Endothelial cell of umbilical vein (primary cell): ENCODE results near the gene SIRPA. TPM values are rescaled to one million over a fixed set of nuclear protein-coding genes. Genes with fewer than 3 reads are reported as not detected.

Source experiments
- BruUV-seq: library from RNA; stranded (reverse); fragments of 400-500 nt; replicated peaks from 2 replicates; lab custom pipeline; 2021; lab: Mats Ljungman, UMichigan
- CTCF ChIA-PET: fragments of 300-600, 350-600 bp; sonication (Branson Sonifier 250); formaldehyde crosslinking; loops from one replicate; lab custom pipeline; 2021; ENCODE audit warnings: antibody characterized with exemption, inconsistent platforms; lab: Charles Lee
- POLR2A ChIA-PET: fragments of 300-600, 350-600 bp; sonication (Branson Sonifier 250); formaldehyde crosslinking; loops from one replicate; lab custom pipeline; 2021; ENCODE audit warnings: antibody characterized with exemption, inconsistent platforms; lab: Charles Lee
- DNase-seq: peaks from one replicate; pipeline ENCODE4 v3.0.0-alpha.2; 2011; ENCODE audit warnings: low read depth, low spot score
- FAIRE-seq: peaks from 2 replicates; lab custom pipeline; 2011; peaks lifted over from hg19 to GRCh38; lab: Jason Lieb, UNC
- H2AFZ ChIP-seq: 2 replicates; pipeline ENCODE4 v1.6.0; 2012; ENCODE audit warnings: low read depth, low read length, control low read depth, inconsistent platforms
- H3K27ac ChIP-seq: 2 replicates; pipeline ENCODE4 v1.5.1; 2011; ENCODE audit warnings: low read depth, mild to moderate bottlenecking, control low read depth, low read length, moderate library complexity; ENCODE audit not compliant: insufficient read depth
- H3K27me3 ChIP-seq, 2 experiments: 2 replicates each; pipeline versions ENCODE4 v1.6.0 to v1.6.1; 2011; ENCODE audit warnings: low read length in 2 of 2, mixed read lengths in 1 of 2; ENCODE audit not compliant: control insufficient read depth in 2 of 2, insufficient read depth in 2 of 2
- H3K36me3 ChIP-seq, 2 experiments: 2 replicates in 1 of 2; 3 replicates in 1 of 2; pipeline ENCODE4 v1.5.1; 2011; ENCODE audit warnings: low read length in 2 of 2, mild to moderate bottlenecking in 1 of 2, moderate library complexity in 1 of 2; ENCODE audit not compliant: control insufficient read depth in 2 of 2, insufficient read depth in 2 of 2; ENCODE audit errors: extremely low read depth in 1 of 2
- H3K4me1 ChIP-seq: 3 replicates; pipeline ENCODE4 v1.5.1; 2011; ENCODE audit warnings: mild to moderate bottlenecking, low read length; ENCODE audit not compliant: control insufficient read depth, insufficient read depth; ENCODE audit errors: extremely low read depth
- H3K4me2 ChIP-seq: 2 replicates; pipeline ENCODE4 v1.6.1; 2011; ENCODE audit warnings: low read length, control low read depth, mixed read lengths; ENCODE audit not compliant: insufficient read depth
- H3K4me3 ChIP-seq, 3 experiments: fragments of 200-600 bp in 1 of 3; sonication (generic), shearing (Covaris generic) in 1 of 3; replicated peaks in 1 of 3; 2 replicates each; pipeline ENCODE4 v1.5.1; 2011 to 2016; ENCODE audit warnings: control low read depth in 3 of 3, low read length in 3 of 3, mild to moderate bottlenecking in 2 of 3, inconsistent platforms in 1 of 3, low read depth in 1 of 3, moderate library complexity in 1 of 3; ENCODE audit not compliant: insufficient read depth in 1 of 3
- H3K79me2 ChIP-seq: 2 replicates; pipeline ENCODE4 v1.6.0; 2012; ENCODE audit warnings: low read length, inconsistent platforms; ENCODE audit not compliant: control insufficient read depth, insufficient read depth
- H3K9ac ChIP-seq: replicated peaks from 2 replicates; pipeline ENCODE3; 2011; ENCODE audit warnings: low read length, control low read depth; ENCODE audit not compliant: insufficient read depth; ENCODE audit errors: extremely low read depth
- H3K9me1 ChIP-seq: replicated peaks from 3 replicates; pipeline ENCODE4 v1.6.0; 2011; ENCODE audit warnings: mild to moderate bottlenecking, low read length; ENCODE audit not compliant: control insufficient read depth, insufficient read depth; ENCODE audit errors: extremely low read depth
- H3K9me3 ChIP-seq: replicated peaks from 2 replicates; pipeline ENCODE4 v1.5.1; 2012; ENCODE audit warnings: low read length, inconsistent platforms; ENCODE audit not compliant: control insufficient read depth, insufficient read depth
- H4K20me1 ChIP-seq: replicated peaks from 2 replicates; pipeline ENCODE3; 2011; ENCODE audit warnings: mild to moderate bottlenecking, low read length; ENCODE audit not compliant: control insufficient read depth, insufficient read depth; ENCODE audit errors: extremely low read depth
- EZH2 ChIP-seq: IDR thresholded peaks from 2 replicates; pipeline ENCODE4 v1.6.1; 2012; ENCODE audit warnings: borderline replicate concordance, low read depth, mild to moderate bottlenecking, moderate library complexity, low read length, inconsistent platforms; ENCODE audit not compliant: severe bottlenecking
- FOS ChIP-seq: IDR thresholded peaks from 2 replicates; pipeline ENCODE4 v1.6.1; 2011; ENCODE audit warnings: mild to moderate bottlenecking, low read length, moderate library complexity, borderline replicate concordance; ENCODE audit not compliant: insufficient read depth
- GATA2 ChIP-seq: IDR thresholded peaks from 2 replicates; pipeline ENCODE4 v1.7.0; 2011; ENCODE audit warnings: low read depth, mild to moderate bottlenecking, moderate library complexity, mixed read lengths, low read length; ENCODE audit not compliant: insufficient read length, insufficient read depth
- JUN ChIP-seq: IDR thresholded peaks from 2 replicates; pipeline ENCODE4 v1.6.1; 2011; ENCODE audit warnings: borderline replicate concordance, low read depth; ENCODE audit not compliant: insufficient read length, insufficient read depth
- MYC ChIP-seq: IDR thresholded peaks from one replicate; pipeline ENCODE4 v1.6.1; 2011; ENCODE audit warnings: mild to moderate bottlenecking, low read depth, low read length
- POLR2A ChIP-seq: IDR thresholded peaks from 2 replicates; pipeline ENCODE4 v1.6.1; 2012; ENCODE audit warnings: low read depth, mild to moderate bottlenecking, control low read depth, low read length
- POLR2AphosphoS5 ChIP-seq: IDR thresholded peaks from 2 replicates; pipeline ENCODE4 v1.6.1; 2012; ENCODE audit warnings: low read depth, mild to moderate bottlenecking, control low read depth, low read length, moderate library complexity; ENCODE audit not compliant: insufficient read depth
- dilution Hi-C: fragments of 300-500 bp; cut with MboI; formaldehyde crosslinking; loops from one replicate; pipeline ENCODE4 v1.15.0; 2019; ENCODE audit warnings: low sequenced_read_pairs; ENCODE audit not compliant: extremely low pct_ligation_motif_present
- intact Hi-C: fragments of 100-400 bp; cut with micrococcal nuclease; formaldehyde crosslinking; loops from one replicate; pipeline ENCODE4 v1.10.0; 2022
- polyA plus RNA-seq, 4 experiments: library from polyadenylated mRNA; depleted of rRNA in 3 of 4; stranded (reverse) in 3 of 4; unstranded in 1 of 4; fragments of >200 nt; gene quantifications; 2 replicates each; pipeline versions ENCODE4 v1.2.1 to v1.2.3, GENCODE V29; 2011 to 2012; ENCODE audit warnings: missing spikeins in 1 of 4
- total RNA-seq: library from RNA; stranded (reverse); gene quantifications from 2 replicates; pipeline ENCODE4 v1.2.3, GENCODE V29; 2021
- TF ChIP-seq, protein P1 (sequence below): IDR thresholded peaks from 2 replicates; pipeline ENCODE4 v1.6.1; 2011; ENCODE audit not compliant: insufficient read depth, insufficient read length
- TF ChIP-seq, protein P2 (sequence below), 2 donors: IDR thresholded peaks; 1 replicate in 1 of 2; 2 replicates in 1 of 2; pipeline ENCODE4 v1.5.1; 2011; ENCODE audit warnings: low read length in 2 of 2, mild to moderate bottlenecking in 2 of 2, moderate library complexity in 2 of 2, control low read depth in 1 of 2, inconsistent platforms in 1 of 2, low read depth in 1 of 2; ENCODE audit not compliant: insufficient read depth in 1 of 2; ENCODE audit errors: extremely low read depth in 1 of 2

The SIRPA gene
- total and polyA plus RNA-seq, 2 donors (not counting 3 experiments of a cell fraction or from before 2014, with no cell fraction given): 29.9 to 59.2 TPM

DNA sequence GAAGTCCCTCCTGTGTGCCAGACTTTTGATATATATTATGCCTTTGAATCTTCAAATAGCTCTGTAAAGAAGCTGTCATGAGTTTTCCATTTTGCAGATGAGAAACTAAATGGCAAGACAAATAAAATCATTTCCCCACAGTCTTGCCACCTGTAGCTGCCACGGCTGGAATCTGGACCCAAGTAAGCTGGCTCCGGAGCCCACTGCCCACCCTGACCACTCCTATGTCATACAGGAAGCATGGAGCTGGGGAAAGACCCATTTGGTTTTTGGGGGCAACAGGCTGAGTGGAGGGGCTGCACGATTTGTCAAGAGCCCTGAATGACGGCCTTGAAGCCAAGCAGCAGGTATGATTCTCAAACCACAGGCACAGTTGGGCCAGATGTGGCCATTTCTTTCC, 10.0 kb upstream of the SIRPA start:
- Histone ChIP-seq H3K4me1 (peaks cover 4% of the 10 kb centered on the region), H3K27ac (no peak overlapping the region), H4K20me1 (no peaks in the 10 kb centered on the region), H3K4me3 (no peak overlapping the region), H3K9me3 (no peaks in the 10 kb centered on the region), H3K27me3 (peaks cover 0 to 7% of the 10 kb centered on the region in 2 experiments), H3K36me3 (no peaks in the 10 kb centered on the region), H3K4me2 (no peak overlapping the region), H3K79me2 (no peaks in the 10 kb centered on the region), H2AFZ (no peak overlapping the region), H3K9me1 (no peaks in the 10 kb centered on the region), H3K9ac (no peak overlapping the region)
- POLR2A ChIA-PET: no interaction called here
- dilution Hi-C loops: no loop called here
- DNase-seq (no peak), FAIRE-seq (no peak)
- TF ChIP-seq POLR2AphosphoS5 (no peak), MYC (no peak), POLR2A (no peak), JUN (no peak), GATA2 (no peak), EZH2 (no peak), FOS (no peak)
- TF ChIP-seq, protein P1, sequence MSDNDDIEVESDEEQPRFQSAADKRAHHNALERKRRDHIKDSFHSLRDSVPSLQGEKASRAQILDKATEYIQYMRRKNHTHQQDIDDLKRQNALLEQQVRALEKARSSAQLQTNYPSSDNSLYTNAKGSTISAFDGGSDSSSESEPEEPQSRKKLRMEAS: no peak
- TF ChIP-seq, protein P2, sequence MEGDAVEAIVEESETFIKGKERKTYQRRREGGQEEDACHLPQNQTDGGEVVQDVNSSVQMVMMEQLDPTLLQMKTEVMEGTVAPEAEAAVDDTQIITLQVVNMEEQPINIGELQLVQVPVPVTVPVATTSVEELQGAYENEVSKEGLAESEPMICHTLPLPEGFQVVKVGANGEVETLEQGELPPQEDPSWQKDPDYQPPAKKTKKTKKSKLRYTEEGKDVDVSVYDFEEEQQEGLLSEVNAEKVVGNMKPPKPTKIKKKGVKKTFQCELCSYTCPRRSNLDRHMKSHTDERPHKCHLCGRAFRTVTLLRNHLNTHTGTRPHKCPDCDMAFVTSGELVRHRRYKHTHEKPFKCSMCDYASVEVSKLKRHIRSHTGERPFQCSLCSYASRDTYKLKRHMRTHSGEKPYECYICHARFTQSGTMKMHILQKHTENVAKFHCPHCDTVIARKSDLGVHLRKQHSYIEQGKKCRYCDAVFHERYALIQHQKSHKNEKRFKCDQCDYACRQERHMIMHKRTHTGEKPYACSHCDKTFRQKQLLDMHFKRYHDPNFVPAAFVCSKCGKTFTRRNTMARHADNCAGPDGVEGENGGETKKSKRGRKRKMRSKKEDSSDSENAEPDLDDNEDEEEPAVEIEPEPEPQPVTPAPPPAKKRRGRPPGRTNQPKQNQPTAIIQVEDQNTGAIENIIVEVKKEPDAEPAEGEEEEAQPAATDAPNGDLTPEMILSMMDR (IDR thresholded peaks at IDR 0.05; ENCODE audit: extremely low read depth in 1 of 2, insufficient read depth in 1 of 2, low read depth in 1 of 2, low read length in 2 of 2): no peak
- BruUV-seq: no TSS peak
- CTCF ChIA-PET: interaction anchor here (1.1 to 1.4 kb wide), 2 partner anchors 83 to 109 kb away, joined by 5 read pairs; no protein-coding TSS in a partner anchor
- intact Hi-C loops: no loop called here
